Uterus (tissue), 2 donors: Measurements from ENCODE around the gene HMCN1.

ENCODE experiments used
- CTCF ChIP-seq, 4 experiments: fragments of 200-600 bp in 2 of 4; fragments of 450-650 bp in 2 of 4; sonication (generic) in 2 of 4; IDR thresholded peaks; one replicate each; pipeline ENCODE4 v1.5.1; 2016 to 2019; ENCODE audit warnings: antibody characterized with exemption in 4 of 4, mild to moderate bottlenecking in 2 of 4, moderate library complexity in 1 of 4
- POLR2A ChIP-seq, 2 donors: fragments of 450-650 bp; IDR thresholded peaks; one replicate each; pipeline ENCODE4 v1.6.1; 2016; ENCODE audit warnings: antibody characterized with exemption in 2 of 2, mild to moderate bottlenecking in 1 of 2, moderate library complexity in 1 of 2

DNA sequence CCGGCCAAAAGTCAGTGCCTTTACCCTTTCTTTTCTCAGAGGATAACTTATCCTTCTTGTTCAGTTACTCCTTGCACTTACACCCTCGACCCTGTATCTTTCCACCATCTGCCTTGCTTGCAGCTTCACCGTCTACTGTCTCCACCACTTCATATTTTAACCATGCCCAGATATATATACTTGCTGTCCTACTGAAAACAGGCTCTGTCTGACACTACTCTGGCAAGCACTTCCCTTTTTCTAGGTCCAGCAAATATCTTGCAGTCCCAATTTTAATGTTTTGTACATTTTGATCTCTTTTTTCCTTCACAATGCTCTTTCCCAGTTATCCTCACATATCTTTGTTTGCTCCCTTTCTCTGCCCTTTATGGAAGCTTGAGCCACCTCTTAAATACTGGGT, 332.2 kb downstream of the HMCN1 start:
- TF ChIP-seq CTCF (IDR thresholded peaks at IDR 0.05) (no peak), POLR2A (IDR thresholded peaks at IDR 0.05) (no peak)
